PC-3 (cell line): ENCODE results near the gene HYAL2. TPM values are rescaled to one million over a fixed set of nuclear protein-coding genes. Genes with fewer than 3 reads are reported as not detected.

ENCODE experiments used
- ATAC-seq: fragments of 200-7000 bp; cut with Tn5 transposase; 2 replicates; pipeline ENCODE4 v1.9.1; 2020; ENCODE audit warnings: mild to moderate bottlenecking, moderate library complexity
- BruUV-seq: library from RNA; stranded (reverse); fragments of 400-500 nt; replicated peaks from 2 replicates; lab custom pipeline; 2021; lab: Mats Ljungman, UMichigan
- CTCF ChIA-PET: fragments of 300-600 bp; sonication (Branson Sonifier 250); formaldehyde crosslinking; loops from one replicate; lab custom pipeline; 2022; ENCODE audit warnings: antibody characterized with exemption; lab: Charles Lee
- POLR2A ChIA-PET: fragments of 300-600 bp; sonication (Branson Sonifier 250); formaldehyde crosslinking; loops from one replicate; lab custom pipeline; 2022; ENCODE audit warnings: antibody characterized with exemption; ENCODE audit not compliant: unreplicated experiment; lab: Charles Lee
- DNase-seq: peaks from one replicate; pipeline ENCODE4 v3.0.0-alpha.2; 2015
- H2AFZ ChIP-seq: fragments of 300-600 bp; sonication (generic); 2 replicates; pipeline ENCODE4 v1.6.0; 2016; ENCODE audit warnings: antibody characterized with exemption, low read length
- H3F3A ChIP-seq: fragments of 300-600 bp; sonication (generic); one replicate; pipeline ENCODE4 v1.6.0; 2017; ENCODE audit warnings: antibody characterized with exemption, low read length, control low read depth, mild to moderate bottlenecking; ENCODE audit not compliant: unreplicated experiment
- H3K27ac ChIP-seq: fragments of 300-600 bp; sonication (generic); 2 replicates; pipeline ENCODE4 v1.5.1; 2016; ENCODE audit warnings: mild to moderate bottlenecking, low read length
- H3K27me3 ChIP-seq: fragments of 300-600 bp; sonication (generic); 2 replicates; pipeline ENCODE4 v1.6.1; 2016; ENCODE audit warnings: low read length, mixed read lengths
- H3K36me3 ChIP-seq: fragments of 300-600 bp; sonication (generic); 2 replicates; pipeline ENCODE4 v1.6.1; 2016; ENCODE audit warnings: low read depth, mixed run types, low read length, mixed read lengths
- H3K4me1 ChIP-seq: fragments of 300-600 bp; sonication (generic); 2 replicates; pipeline ENCODE4 v1.5.1; 2016; ENCODE audit warnings: low read length; ENCODE audit not compliant: insufficient read depth
- H3K4me2 ChIP-seq: fragments of 300-600 bp; sonication (generic); 2 replicates; pipeline ENCODE4 v1.6.0; 2016; ENCODE audit warnings: low read length
- H3K4me3 ChIP-seq: fragments of 300-600 bp; sonication (generic); 2 replicates; pipeline ENCODE4 v1.5.1; 2016; ENCODE audit warnings: mild to moderate bottlenecking, low read length, mixed read lengths
- H3K79me2 ChIP-seq: fragments of 300-600 bp; sonication (generic); 2 replicates; pipeline ENCODE4 v1.6.1; 2017; ENCODE audit warnings: low read length, mixed read lengths
- H3K9ac ChIP-seq: fragments of 300-600 bp; sonication (generic); 2 replicates; pipeline ENCODE4 v1.6.0; 2016; ENCODE audit warnings: mild to moderate bottlenecking, low read length
- H3K9me2 ChIP-seq: fragments of 300-600 bp; sonication (generic); replicated peaks from 2 replicates; pipeline ENCODE4 v1.6.1; 2016; ENCODE audit warnings: mixed run types, low read length, mixed read lengths
- H3K9me3 ChIP-seq: fragments of 300-600 bp; sonication (generic); 2 replicates; pipeline ENCODE4 v1.6.1; 2016; ENCODE audit warnings: low read length, mixed read lengths
- H4K20me1 ChIP-seq: fragments of 300-600 bp; sonication (generic); 2 replicates; pipeline ENCODE4 v1.6.1; 2016; ENCODE audit warnings: low read length, mixed read lengths
- EZH2 ChIP-seq: fragments of 300-600 bp; sonication (generic); IDR thresholded peaks from one replicate; pipeline ENCODE4 v1.6.1; 2017; ENCODE audit warnings: antibody characterized with exemption, mild to moderate bottlenecking, low read length; ENCODE audit not compliant: unreplicated experiment
- EZH2phosphoT487 ChIP-seq: fragments of 300-600 bp; sonication (generic); IDR thresholded peaks from 2 replicates; pipeline ENCODE4 v1.6.1; 2018; ENCODE audit warnings: mild to moderate bottlenecking, antibody characterized with exemption, low read length, borderline replicate concordance
- intact Hi-C: fragments of 100-400 bp; cut with micrococcal nuclease; formaldehyde crosslinking; loops from 2 replicates; pipeline ENCODE4 v1.9.0; 2023
- total RNA-seq: library from RNA; depleted of rRNA; stranded (reverse); fragments of >200 nt; gene quantifications from 2 replicates; pipeline ENCODE4 v1.2.3, GENCODE V29; 2014
- TF ChIP-seq, protein P1 (sequence below): fragments of 300-600 bp; sonication (generic); conservative IDR thresholded peaks from 2 replicates; pipeline ENCODE4 v1.5.1; 2017; ENCODE audit warnings: antibody characterized with exemption, low read depth, mild to moderate bottlenecking, low read length

HYAL2 gene
- total RNA-seq, 1 experiment from 2014 or later, result 97.8 TPM

DNA sequence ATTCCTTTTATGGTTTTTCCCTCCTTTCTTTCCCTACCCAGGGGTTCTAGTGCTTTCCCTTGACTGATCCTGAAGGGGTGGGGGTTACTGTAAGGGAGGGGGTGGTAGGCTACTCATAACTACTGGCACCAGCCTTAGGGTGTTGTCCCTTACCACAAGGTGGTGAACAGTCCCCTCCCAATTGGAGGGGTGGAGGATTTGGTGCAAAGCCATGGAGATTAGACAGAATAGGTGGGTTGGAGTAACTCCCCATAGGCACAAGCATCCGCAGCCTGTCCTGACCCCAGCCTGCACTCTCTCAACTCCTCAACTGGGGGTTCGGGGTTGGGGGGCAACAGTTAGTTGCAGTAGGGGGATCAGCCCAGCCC is 2.6 kb upstream of the HYAL2 start:
- POLR2A ChIA-PET, result interaction anchor here (0.6 kb wide), 1 partner anchor 90 kb away, joined by 5 read pairs; no protein-coding TSS in a partner anchor
- H3K27ac ChIP-seq, result no peak overlapping the region
- H4K20me1 ChIP-seq, result no peaks in the 10 kb centered on the region
- H3K4me1 ChIP-seq, result peaks cover 15% of the 10 kb centered on the region; the same call in 1 of the 2 replicates
- no peak overlapping the region for H3K9ac ChIP-seq
- no peak overlapping the region for H3K4me2 ChIP-seq
- intact Hi-C loops, result no loop called here
- peaks cover 5% of the 10 kb centered on the region; the same call in 1 of the 2 replicates for H3K36me3 ChIP-seq
- H3K4me3 ChIP-seq, result no peak overlapping the region
- peaks cover 28% of the 10 kb centered on the region for H3K79me2 ChIP-seq
- no peaks in the 10 kb centered on the region for H3K9me3 ChIP-seq
- DNase-seq, result no peak
- no peaks in the 10 kb centered on the region for H3K27me3 ChIP-seq
- H2AFZ ChIP-seq, result no peak overlapping the region
- CTCF ChIA-PET, result interaction anchor here (0.6 to 1.0 kb wide), 3 partner anchors 12 to 1673 kb away, joined by 3 to 4 read pairs (median 3); partner anchors contain the start of gene IFRD2
- no peaks in the 10 kb centered on the region for H3F3A ChIP-seq
- no TSS peak for BruUV-seq
- no peaks in the 10 kb centered on the region for H3K9me2 ChIP-seq
- TF ChIP-seq EZH2phosphoT487, result no peak
- no peak for TF ChIP-seq EZH2
- TF ChIP-seq, protein P1, sequence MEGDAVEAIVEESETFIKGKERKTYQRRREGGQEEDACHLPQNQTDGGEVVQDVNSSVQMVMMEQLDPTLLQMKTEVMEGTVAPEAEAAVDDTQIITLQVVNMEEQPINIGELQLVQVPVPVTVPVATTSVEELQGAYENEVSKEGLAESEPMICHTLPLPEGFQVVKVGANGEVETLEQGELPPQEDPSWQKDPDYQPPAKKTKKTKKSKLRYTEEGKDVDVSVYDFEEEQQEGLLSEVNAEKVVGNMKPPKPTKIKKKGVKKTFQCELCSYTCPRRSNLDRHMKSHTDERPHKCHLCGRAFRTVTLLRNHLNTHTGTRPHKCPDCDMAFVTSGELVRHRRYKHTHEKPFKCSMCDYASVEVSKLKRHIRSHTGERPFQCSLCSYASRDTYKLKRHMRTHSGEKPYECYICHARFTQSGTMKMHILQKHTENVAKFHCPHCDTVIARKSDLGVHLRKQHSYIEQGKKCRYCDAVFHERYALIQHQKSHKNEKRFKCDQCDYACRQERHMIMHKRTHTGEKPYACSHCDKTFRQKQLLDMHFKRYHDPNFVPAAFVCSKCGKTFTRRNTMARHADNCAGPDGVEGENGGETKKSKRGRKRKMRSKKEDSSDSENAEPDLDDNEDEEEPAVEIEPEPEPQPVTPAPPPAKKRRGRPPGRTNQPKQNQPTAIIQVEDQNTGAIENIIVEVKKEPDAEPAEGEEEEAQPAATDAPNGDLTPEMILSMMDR, result no peak
- no peak for ATAC-seq

DNA sequence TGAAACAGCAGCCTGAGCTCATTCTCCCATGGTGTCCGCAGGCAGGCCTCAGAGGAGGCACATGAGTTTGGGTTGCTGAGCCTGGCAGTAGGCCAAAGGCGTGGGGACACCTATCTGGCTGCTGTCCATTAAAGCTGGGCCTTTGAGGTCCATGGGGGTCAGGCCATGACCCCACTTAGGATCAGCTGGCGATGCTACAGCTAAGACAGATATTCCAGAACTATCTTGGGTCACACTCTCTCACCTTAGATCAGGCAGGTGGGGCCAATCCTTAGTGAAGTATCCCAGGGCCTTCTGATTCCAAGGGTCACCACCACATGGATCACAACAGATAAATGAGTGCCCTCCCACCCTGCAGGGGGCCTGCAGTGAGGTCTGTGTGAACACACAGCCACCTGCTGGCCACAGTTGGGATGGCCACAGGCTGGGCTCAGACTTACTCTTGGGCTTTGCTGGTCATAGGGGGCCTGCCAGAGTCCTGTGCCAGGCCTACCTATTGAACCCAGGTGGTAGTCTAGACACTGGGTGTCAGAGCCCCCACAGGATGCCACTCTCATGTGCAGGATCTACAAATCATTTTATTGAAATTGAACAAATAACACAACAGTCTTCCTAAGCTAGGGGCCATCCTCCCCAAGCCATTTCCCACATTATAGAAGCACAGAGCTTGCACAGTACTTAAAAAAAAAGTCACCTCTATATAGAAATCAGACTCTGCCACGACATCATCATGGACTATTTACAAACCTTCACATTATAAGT is 2.0 kb upstream of the HYAL2 start:
- no peaks in the 10 kb centered on the region for H3K27me3 ChIP-seq
- CTCF ChIA-PET, result interaction anchor here (0.6 to 1.4 kb wide), 7 partner anchors 13 to 1673 kb away, joined by 3 to 7 read pairs (median 4); partner anchors contain the start of genes HYAL1, HYAL3, IFRD2 and NAA80
- peaks cover under 1% of the 10 kb centered on the region; the same call in 1 of the 2 replicates for H3K36me3 ChIP-seq
- H3K4me1 ChIP-seq, result peaks cover 21% of the 10 kb centered on the region
- ATAC-seq, result peak; percentile 25
- no peaks in the 10 kb centered on the region for H3K9me2 ChIP-seq
- DNase-seq, result peak; percentile 80
- no peak overlapping the region for H3K27ac ChIP-seq
- intact Hi-C loops, result loop anchor here (1.0 to 5.0 kb wide), 2 partner anchors 50 to 127 kb away; no protein-coding TSS in a partner anchor
- BruUV-seq, result no TSS peak
- POLR2A ChIA-PET, result interaction anchor here (0.6 kb wide), 2 partner anchors 11 to 89 kb away, joined by 5 to 6 read pairs; no protein-coding TSS in a partner anchor
- H3K9me3 ChIP-seq, result no peaks in the 10 kb centered on the region
- H3K4me2 ChIP-seq, result no peak overlapping the region
- peaks cover 33% of the 10 kb centered on the region for H3K79me2 ChIP-seq
- no peak overlapping the region for H3K9ac ChIP-seq
- no peak overlapping the region for H3K4me3 ChIP-seq
- no peak for TF ChIP-seq EZH2phosphoT487
- no peak for TF ChIP-seq EZH2
- TF ChIP-seq, protein P1, result peak; percentile 96
- H4K20me1 ChIP-seq, result no peaks in the 10 kb centered on the region
- no peaks in the 10 kb centered on the region for H3F3A ChIP-seq
- H2AFZ ChIP-seq, result no peak overlapping the region
